Mesenchymal stem cell (in vitro differentiated cells and primary cell): Measurements from ENCODE around the gene FBXO48.
A peak's percentile ranks its signal among the peaks of the same experiment; 100 is the strongest.
"Not testable (repeated sequence)": the region's sequence is repeated elsewhere in the genome, so short reads cannot be mapped to it uniquely, and the experiment has no call there.

Experiments used
- DNase-seq: peaks from one replicate; pipeline ENCODE4 v3.0.0-alpha.2; 2013
- H2AFZ ChIP-seq: one replicate; pipeline ENCODE4 v1.6.1; 2013; ENCODE audit warnings: low read depth, mild to moderate bottlenecking, control low read depth, inconsistent platforms, low read length, moderate library complexity
- H2AK5ac ChIP-seq: 2 replicates; pipeline ENCODE4 v1.6.1; 2013; ENCODE audit warnings: low read length, moderate library complexity, mild to moderate bottlenecking, inconsistent platforms; ENCODE audit not compliant: severe bottlenecking
- H2BK120ac ChIP-seq: one replicate; pipeline ENCODE4 v1.6.1; 2013; ENCODE audit warnings: low read depth, mild to moderate bottlenecking, inconsistent platforms, low read length, moderate library complexity
- H2BK12ac ChIP-seq, 2 experiments: one replicate each; pipeline ENCODE4 v1.6.1; 2013; ENCODE audit warnings: inconsistent platforms in 2 of 2, low read length in 2 of 2, mild to moderate bottlenecking in 2 of 2, moderate library complexity in 2 of 2, control low read depth in 1 of 2
- H2BK15ac ChIP-seq: one replicate; pipeline ENCODE4 v1.6.1; 2013; ENCODE audit warnings: mild to moderate bottlenecking, low read depth, inconsistent platforms; ENCODE audit not compliant: poor library complexity, severe bottlenecking
- H2BK5ac ChIP-seq: 2 replicates; pipeline ENCODE4 v1.6.1; 2013; ENCODE audit warnings: low read depth, mild to moderate bottlenecking, low read length, control low read depth, inconsistent platforms; ENCODE audit not compliant: poor library complexity, severe bottlenecking
- H3K14ac ChIP-seq, 2 experiments: one replicate each; pipeline ENCODE4 v1.6.1; 2013; ENCODE audit warnings: inconsistent platforms in 2 of 2, low read length in 2 of 2, control low read depth in 1 of 2, mild to moderate bottlenecking in 1 of 2, moderate library complexity in 1 of 2
- H3K18ac ChIP-seq, 2 experiments: one replicate each; pipeline ENCODE4 v1.6.1; 2013; ENCODE audit warnings: inconsistent platforms in 2 of 2, low read length in 2 of 2, control low read depth in 1 of 2, low read depth in 1 of 2, mild to moderate bottlenecking in 1 of 2
- H3K23ac ChIP-seq, 2 experiments: one replicate each; pipeline ENCODE4 v1.6.1; 2013; ENCODE audit warnings: inconsistent platforms in 2 of 2, low read length in 2 of 2, mild to moderate bottlenecking in 2 of 2, moderate library complexity in 2 of 2, control low read depth in 1 of 2
- H3K27ac ChIP-seq: 2 replicates; pipeline ENCODE4 v1.5.1; 2013; ENCODE audit warnings: mild to moderate bottlenecking, moderate library complexity, low read length, control low read depth, inconsistent platforms; ENCODE audit not compliant: poor library complexity, severe bottlenecking
- H3K27me3 ChIP-seq, 2 experiments: 2 replicates each; pipeline versions ENCODE4 v1.6.1 to v1.7.0; 2013; ENCODE audit warnings: low read length in 2 of 2, mild to moderate bottlenecking in 2 of 2, moderate library complexity in 2 of 2, control low read depth in 1 of 2, inconsistent platforms in 1 of 2; ENCODE audit not compliant: control insufficient read depth in 1 of 2, insufficient read depth in 1 of 2
- H3K36me3 ChIP-seq, 2 experiments: 2 replicates each; pipeline versions ENCODE4 v1.6.1 to v1.7.0; 2013; ENCODE audit warnings: low read length in 2 of 2, control low read depth in 1 of 2, inconsistent platforms in 1 of 2, low read depth in 1 of 2, mild to moderate bottlenecking in 1 of 2; ENCODE audit not compliant: insufficient read depth in 2 of 2, control insufficient read depth in 1 of 2
- H3K4ac ChIP-seq, 2 experiments: one replicate each; pipeline ENCODE4 v1.6.1; 2013; ENCODE audit warnings: inconsistent platforms in 2 of 2, low read length in 2 of 2, mild to moderate bottlenecking in 2 of 2, moderate library complexity in 2 of 2, control low read depth in 1 of 2, low read depth in 1 of 2
- H3K4me1 ChIP-seq: 2 replicates; pipeline ENCODE4 v1.6.1; 2013; ENCODE audit warnings: low read depth, low read length, control low read depth; ENCODE audit not compliant: control insufficient read depth, insufficient read depth
- H3K4me2 ChIP-seq: 2 replicates; pipeline ENCODE4 v1.6.1; 2013; ENCODE audit warnings: low read length, mild to moderate bottlenecking, inconsistent platforms; ENCODE audit not compliant: poor library complexity, severe bottlenecking
- H3K4me3 ChIP-seq, 2 experiments: 2 replicates each; pipeline versions ENCODE4 v1.5.1 to v1.7.0; 2013; ENCODE audit warnings: low read length in 2 of 2, mild to moderate bottlenecking in 2 of 2, control low read depth in 1 of 2, low read depth in 1 of 2; ENCODE audit not compliant: insufficient read depth in 1 of 2
- H3K79me1 ChIP-seq: replicated peaks from 2 replicates; pipeline ENCODE4 v1.6.1; 2013; ENCODE audit warnings: mild to moderate bottlenecking, control low read depth, low read length, inconsistent platforms; ENCODE audit not compliant: poor library complexity, severe bottlenecking
- H3K9ac ChIP-seq: 2 replicates; pipeline ENCODE4 v1.7.0; 2013; ENCODE audit warnings: mild to moderate bottlenecking, low read length, moderate library complexity
- H3K9me3 ChIP-seq: 2 replicates; pipeline ENCODE4 v1.7.0; 2013; ENCODE audit warnings: mild to moderate bottlenecking, low read length; ENCODE audit not compliant: control insufficient read depth
- H4K8ac ChIP-seq: one replicate; pipeline ENCODE4 v1.6.1; 2013; ENCODE audit warnings: inconsistent platforms, mild to moderate bottlenecking, low read length, moderate library complexity
- H4K91ac ChIP-seq: one replicate; pipeline ENCODE4 v1.6.1; 2013; ENCODE audit warnings: mild to moderate bottlenecking, low read length, inconsistent platforms
- WGBS: methylation state at CpG from one replicate; pipeline ENCODE4 v1.1.7; 2013; ENCODE audit warnings: mixed read lengths; 5-methylcytosine and 5-hydroxymethylcytosine counted together

The FBXO48 gene

DNA sequence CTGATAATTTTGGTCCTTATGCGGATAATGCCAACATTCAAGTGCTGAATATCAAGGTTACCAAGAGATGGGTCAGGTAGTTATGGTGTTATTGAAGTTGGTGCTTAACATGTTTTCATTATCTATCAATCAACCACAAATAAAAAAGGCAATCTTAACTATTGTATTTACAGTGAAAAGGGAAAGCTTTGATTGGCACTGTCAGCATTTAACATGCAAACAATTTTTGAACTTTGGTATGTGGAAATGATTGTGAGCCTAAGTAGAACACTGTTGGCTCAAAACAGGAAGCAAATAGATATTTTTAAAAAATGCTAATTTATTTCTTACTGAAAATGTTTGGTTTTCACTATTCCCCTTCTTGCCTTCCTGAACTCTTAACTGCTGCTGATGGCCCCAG, 22.2 kb upstream of the FBXO48 start:
- H3K9me3 ChIP-seq, result no peaks in the 10 kb centered on the region

DNA sequence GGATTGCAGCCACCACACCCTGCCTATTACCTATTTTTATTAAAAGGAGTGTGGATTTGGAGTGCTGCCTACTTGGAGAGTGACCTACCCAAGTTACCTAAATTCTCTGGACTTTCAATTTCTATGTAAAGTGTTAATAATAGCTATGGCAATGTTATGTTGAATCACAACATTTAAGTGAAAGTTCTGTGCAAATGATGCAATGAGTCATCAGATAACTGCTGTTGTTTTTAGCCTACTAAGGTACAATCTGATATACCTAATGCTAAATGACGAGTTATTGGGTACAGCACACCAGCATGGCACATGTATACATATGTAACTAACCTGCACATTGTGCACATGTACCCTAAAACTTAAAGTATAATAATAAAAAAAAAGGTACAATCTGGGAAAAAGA, 21.5 kb upstream of the FBXO48 start:
- H3K36me3 ChIP-seq, H2BK120ac ChIP-seq, H4K91ac ChIP-seq, H2BK5ac ChIP-seq, H2AK5ac ChIP-seq, H3K4me1 ChIP-seq, H3K4ac ChIP-seq, H3K4me3 ChIP-seq, H3K27ac ChIP-seq, H4K8ac ChIP-seq, H3K9me3 ChIP-seq, H2BK12ac ChIP-seq, H3K18ac ChIP-seq, H3K14ac ChIP-seq, H2AFZ ChIP-seq, H3K79me1 ChIP-seq, H3K27me3 ChIP-seq, DNase-seq, H3K23ac ChIP-seq, H2BK15ac ChIP-seq, H3K4me2 ChIP-seq: not testable (repeated sequence)
- H3K9ac ChIP-seq, result peak overlapping the region; percentile 34
- no CpG with 5 or more reads among the region's 1 CpG for WGBS

More for the DNA sequence above, 22.2 kb upstream of the FBXO48 start:
- Histone ChIP-seq H3K4me2 (no peak overlapping the region), H3K27me3 (no peaks in the 10 kb centered on the region), H3K36me3 (no peaks in the 10 kb centered on the region), H3K4me3 (no peak overlapping the region), H3K4me1 (no peaks in the 10 kb centered on the region), H3K18ac (no peak overlapping the region), H4K91ac (no peak overlapping the region), H3K14ac (no peak overlapping the region), H2AFZ (no peak overlapping the region), H3K79me1 (peaks cover 5% of the 10 kb centered on the region), H3K4ac (no peak overlapping the region), H2BK12ac (no peak overlapping the region), H3K23ac (no peak overlapping the region), H3K9ac (no peak overlapping the region), H2BK5ac (no peak overlapping the region), H4K8ac (no peak overlapping the region), H2BK15ac (no peak overlapping the region), H2AK5ac (no peak overlapping the region), H3K27ac (no peak overlapping the region), H2BK120ac (no peak overlapping the region)
- WGBS, result 100% methylated on average over 1 of the region's 1 CpG
- no peak for DNase-seq

DNA sequence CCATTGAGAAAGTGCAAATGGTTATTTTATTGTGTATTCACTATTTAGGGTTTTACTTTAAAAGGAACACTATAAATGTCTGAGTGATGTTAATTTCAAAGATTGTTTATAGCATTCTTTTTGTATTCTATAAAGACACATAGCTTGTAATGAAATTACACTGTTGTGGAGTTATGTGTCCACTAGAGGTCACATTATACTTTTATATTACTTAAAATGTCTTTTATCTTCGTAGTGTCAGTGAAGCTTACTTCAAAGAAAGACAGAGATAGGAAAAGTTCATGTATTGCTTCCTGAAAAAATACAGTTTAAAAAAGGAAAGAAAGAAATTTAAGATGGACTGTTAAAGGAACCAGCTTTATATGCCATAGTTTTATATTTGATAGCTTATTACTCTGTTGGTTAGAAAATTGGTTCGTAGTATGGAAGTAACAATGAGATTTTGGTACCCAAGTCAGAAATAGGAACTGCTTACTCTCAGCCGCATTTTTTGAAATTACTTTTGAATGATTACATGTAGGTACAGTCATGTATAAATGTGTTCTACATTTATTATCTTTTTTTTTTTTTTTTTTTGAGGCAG, 20.8 kb upstream of the FBXO48 start:
- Histone ChIP-seq H2AFZ (no peak overlapping the region), H3K23ac (no peak overlapping the region), H2BK5ac (no peak overlapping the region), H2BK12ac (no peak overlapping the region), H3K9ac (peak overlapping the region; percentile 50), H3K36me3 (no peaks in the 10 kb centered on the region), H2AK5ac (no peak overlapping the region), H3K79me1 (peaks cover 9% of the 10 kb centered on the region), H2BK15ac (no peak overlapping the region), H3K4me1 (no peaks in the 10 kb centered on the region), H3K27me3 (no peaks in the 10 kb centered on the region), H3K9me3 (no peaks in the 10 kb centered on the region), H4K91ac (no peak overlapping the region), H3K14ac (no peak overlapping the region), H3K4me2 (no peak overlapping the region), H2BK120ac (no peak overlapping the region), H3K4ac (no peak overlapping the region), H4K8ac (no peak overlapping the region), H3K18ac (no peak overlapping the region), H3K27ac (no peak overlapping the region), H3K4me3 (no peak overlapping the region)
- no CpG with 5 or more reads among the region's 3 CpGs for WGBS
- peak; percentile 44 for DNase-seq

DNA sequence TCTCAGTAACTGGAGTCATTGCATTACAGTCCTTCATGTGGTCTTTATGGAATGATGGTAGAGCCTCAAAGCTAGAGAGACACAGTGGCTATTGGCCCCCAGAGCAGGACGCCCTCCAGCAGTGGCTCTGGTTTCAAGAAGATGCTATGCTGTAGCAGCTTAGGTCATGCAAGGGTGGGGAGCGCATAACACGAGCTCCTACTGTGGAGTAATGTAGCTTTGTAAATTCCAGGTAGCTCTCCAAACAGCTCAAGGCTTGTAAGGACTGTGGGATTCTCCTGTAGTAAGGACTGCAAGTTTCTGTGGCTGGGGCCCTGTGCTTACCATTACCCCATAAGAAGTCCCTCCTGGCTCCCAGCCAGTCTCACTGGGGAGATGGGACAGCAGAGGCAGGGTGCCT, 15.9 kb upstream of the FBXO48 start:
- Histone ChIP-seq H3K4me3 (no peak overlapping the region), H4K8ac (no peak overlapping the region), H3K27ac (no peak overlapping the region), H3K18ac (no peak overlapping the region), H2BK15ac (no peak overlapping the region), H2BK12ac (no peak overlapping the region), H3K14ac (no peak overlapping the region), H2BK120ac (no peak overlapping the region), H3K23ac (peak overlapping the region in 1 of 2 experiments; percentile 26), H3K4ac (no peak overlapping the region), H3K79me1 (peaks cover 14% of the 10 kb centered on the region), H3K9ac (no peak overlapping the region), H3K9me3 (no peaks in the 10 kb centered on the region), H2AFZ (no peak overlapping the region), H4K91ac (no peak overlapping the region), H3K36me3 (no peaks in the 10 kb centered on the region), H2AK5ac (no peak overlapping the region), H2BK5ac (no peak overlapping the region), H3K4me1 (peaks cover 4% of the 10 kb centered on the region), H3K27me3 (no peaks in the 10 kb centered on the region), H3K4me2 (no peak overlapping the region)
- 80% methylated on average over 3 of the region's 3 CpGs for WGBS
- DNase-seq, result no peak
